Activated naive CD8-positive, alpha-beta T cell treated with anti-CD3 and anti-CD28 coated beads, Interleukin-2, amount 10 ng/mL, durations not matched to agents 7 days and 5 days (primary cell): ENCODE results near the gene SLC1A5. TPM values are rescaled to one million over a fixed set of nuclear protein-coding genes. Genes with fewer than 3 reads are reported as not detected.
A peak's percentile ranks its signal among the peaks of the same experiment; 100 is the strongest.
"Not testable (repeated sequence)": the region's sequence is repeated elsewhere in the genome, so short reads cannot be mapped to it uniquely, and the experiment has no call there.

ENCODE experiments used
- ATAC-seq: fragments of 150-1000 bp; cut with Tn5 transposase; one replicate; pipeline ENCODE4 v1.10.0; 2021; ENCODE audit warnings: low read depth, moderate library complexity
- POLR2A ChIA-PET: fragments of 350-600 bp; sonication (Branson Sonifier 250); formaldehyde crosslinking; loops from one replicate; lab custom pipeline; 2021; ENCODE audit warnings: antibody characterized with exemption; lab: Charles Lee
- DNase-seq: peaks from one replicate; pipeline ENCODE4 v3.0.0; 2021
- H3K27ac Mint-ChIP-seq: one replicate; pipeline ENCODE4 v1.8.0; 2022; ENCODE audit warnings: mild to moderate bottlenecking, mixed read lengths
- H3K27me3 Mint-ChIP-seq: one replicate; pipeline ENCODE4 v1.8.0; 2022; ENCODE audit warnings: mild to moderate bottlenecking, moderate library complexity, mixed read lengths
- H3K36me3 Mint-ChIP-seq: one replicate; pipeline ENCODE4 v1.8.0; 2021; ENCODE audit warnings: mild to moderate bottlenecking, mixed read lengths
- H3K4me1 Mint-ChIP-seq: one replicate; pipeline ENCODE4 v1.8.0; 2021; ENCODE audit warnings: mixed read lengths
- H3K4me3 Mint-ChIP-seq: one replicate; pipeline ENCODE4 v1.8.0; 2022; ENCODE audit warnings: mild to moderate bottlenecking, moderate library complexity, mixed read lengths
- H3K9me3 Mint-ChIP-seq: one replicate; pipeline ENCODE4 v1.8.0; 2021; ENCODE audit warnings: mixed read lengths
- total RNA-seq, 2 experiments: library from RNA; stranded (reverse); gene quantifications; one replicate each; pipeline ENCODE4 v1.2.3, GENCODE V29; 2021

Gene SLC1A5
- total RNA-seq, 2 experiments from 2014 or later = 121 to 127 TPM

DNA sequence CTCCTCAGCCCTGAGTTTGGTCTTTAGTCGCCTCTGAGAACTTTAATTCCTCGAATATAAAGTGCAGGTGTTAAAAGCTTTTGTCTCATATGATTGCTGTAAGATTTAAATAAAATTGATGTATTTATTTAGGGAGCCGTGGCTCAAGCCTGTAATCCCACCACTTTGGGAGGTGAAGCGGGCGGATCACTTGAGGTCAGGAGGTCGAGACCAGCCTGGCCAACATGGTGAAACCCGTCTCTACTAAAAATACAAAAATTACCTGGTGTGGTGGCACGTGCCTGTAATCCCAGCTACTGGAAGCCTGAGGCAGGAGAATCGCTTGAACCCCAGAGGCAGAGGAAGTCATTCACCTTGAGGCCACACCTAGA is 559 bp upstream of the SLC1A5 start:
- Mint-ChIP-seq H3K36me3 (peaks cover 26% of the 10 kb centered on the region), H3K27me3 (peaks cover 2% of the 10 kb centered on the region), H3K9me3 (no peaks in the 10 kb centered on the region), H3K4me3 (peak overlapping the region; percentile 91), H3K27ac (peak overlapping the region; percentile 92), H3K4me1 (peaks cover 51% of the 10 kb centered on the region)
- no peak for ATAC-seq
- DNase-seq = no peak
- POLR2A ChIA-PET = interaction anchor here (0.6 to 6.2 kb wide), 27 partner anchors 8 to 369 kb away, joined by 3 to 160 read pairs (median 4); partner anchors contain the start of genes AP2S1, ARHGAP35, PRKD2 and ZC3H4

DNA sequence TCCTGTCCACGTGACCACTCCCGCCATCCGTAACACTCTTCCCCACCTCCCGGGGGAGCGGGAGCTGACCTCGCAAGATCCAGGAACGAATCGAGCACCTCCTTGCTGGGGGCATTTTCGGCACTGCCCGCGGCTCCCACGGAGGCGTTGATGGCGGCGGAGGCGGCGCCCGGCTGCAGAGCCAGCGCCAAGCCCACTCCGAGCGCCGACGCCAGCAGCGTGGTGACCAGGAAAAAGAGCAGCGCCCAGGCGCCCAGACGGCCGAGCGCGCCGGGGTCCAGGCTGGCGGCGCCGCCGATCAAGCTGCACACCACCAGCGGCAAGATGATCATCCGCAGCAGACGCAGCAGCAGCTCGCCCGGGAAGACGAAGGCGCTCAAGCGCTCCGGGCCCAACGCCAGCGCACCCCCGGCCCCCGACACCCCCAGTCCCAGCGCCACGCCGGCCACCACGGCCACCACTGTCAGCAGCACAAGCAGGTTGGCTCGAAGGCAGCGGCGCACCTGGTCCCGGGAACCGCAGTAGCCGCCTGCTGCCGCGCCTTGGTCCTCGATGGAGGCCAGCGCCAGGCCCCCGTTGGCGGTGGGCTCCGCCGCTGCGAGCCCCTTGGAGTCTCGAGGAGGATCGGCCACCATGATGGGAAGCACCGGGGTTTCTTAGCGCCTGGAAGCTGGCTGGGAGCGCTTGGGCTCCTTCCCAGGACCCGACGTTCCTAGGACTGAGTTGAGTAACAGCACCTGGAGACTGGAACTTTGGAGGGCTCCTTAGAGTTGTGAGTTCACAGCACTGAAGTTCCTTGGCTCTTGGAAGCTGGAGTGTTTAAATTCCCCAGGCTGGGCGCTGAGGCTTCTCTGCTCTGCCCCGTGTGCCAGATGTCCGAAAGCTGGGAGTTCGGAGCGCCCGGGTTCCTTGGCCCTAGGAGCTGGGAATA is 798 bp downstream of the SLC1A5 start:
- H3K36me3 Mint-ChIP-seq = peaks cover 39% of the 10 kb centered on the region
- H3K27me3 Mint-ChIP-seq = peaks cover 2% of the 10 kb centered on the region
- no peaks in the 10 kb centered on the region for H3K9me3 Mint-ChIP-seq
- peak overlapping the region; percentile 91 for H3K4me3 Mint-ChIP-seq
- H3K27ac Mint-ChIP-seq = peak overlapping the region; percentile 92
- H3K4me1 Mint-ChIP-seq = peaks cover 61% of the 10 kb centered on the region
- ATAC-seq (no peak), DNase-seq (peak; percentile 69)
- POLR2A ChIA-PET = interaction anchor here (0.6 to 6.2 kb wide), 20 partner anchors 9 to 371 kb away, joined by 3 to 160 read pairs (median 5); partner anchors contain the start of genes AP2S1, ARHGAP35 and ZC3H4

DNA sequence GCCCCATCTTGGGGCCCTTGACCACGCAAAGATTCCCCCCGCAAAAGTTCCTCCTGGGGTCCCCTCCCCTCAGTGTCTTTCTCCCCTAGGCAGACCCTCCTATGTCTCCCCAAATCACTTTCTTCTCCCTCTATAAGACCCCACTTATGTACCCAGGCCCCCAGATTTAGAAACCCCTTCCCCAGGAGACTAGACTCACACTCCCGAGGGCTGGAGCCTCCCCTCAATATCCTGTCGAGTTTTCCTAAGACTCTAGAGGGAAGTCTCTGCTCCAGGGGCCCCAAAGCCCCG is 1.4 kb downstream of the SLC1A5 start:
- H3K36me3 Mint-ChIP-seq = peaks cover 39% of the 10 kb centered on the region

DNA sequence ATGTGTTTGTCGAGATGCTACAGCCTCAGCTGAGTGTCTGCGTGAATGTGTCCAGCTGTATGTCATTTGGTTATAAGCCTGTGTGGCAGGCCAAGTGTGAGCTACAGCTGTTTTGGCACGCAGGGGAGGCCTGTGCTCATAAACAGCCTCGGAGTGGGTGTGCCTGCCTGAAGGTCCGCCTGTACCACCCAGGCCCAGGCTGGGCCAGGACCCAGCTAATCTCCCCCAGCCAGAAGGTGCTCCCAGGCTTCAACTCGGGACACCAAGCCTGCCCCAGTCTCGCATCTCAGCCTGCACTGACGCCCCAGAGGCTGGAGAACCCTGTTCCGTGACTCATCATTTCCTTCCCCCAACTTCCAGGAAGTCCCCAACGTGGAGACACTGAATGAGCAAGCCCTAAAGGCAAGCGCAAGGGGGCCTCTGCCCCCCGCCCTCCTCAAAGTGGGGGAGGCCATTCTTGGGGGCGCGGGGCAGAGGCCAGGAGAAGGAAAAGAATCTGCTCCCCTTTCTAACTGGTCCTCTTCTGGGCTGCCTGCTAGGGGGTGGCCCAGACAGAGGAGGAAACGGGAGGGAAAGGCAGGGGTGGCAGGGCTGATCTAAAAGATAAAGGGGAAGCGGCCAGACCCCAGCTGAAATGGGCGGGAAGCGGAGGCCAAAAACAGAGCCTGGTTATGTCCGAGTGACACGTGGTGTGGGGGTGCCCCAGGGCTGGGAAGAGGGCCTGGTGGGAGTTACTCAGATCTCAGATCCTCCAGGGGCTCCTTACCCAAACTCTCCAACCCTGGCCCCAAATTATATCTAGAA is 2.0 kb downstream of the SLC1A5 start:
- Mint-ChIP-seq H3K36me3 (peaks cover 44% of the 10 kb centered on the region), H3K4me3 (peak overlapping the region; percentile 91), H3K27ac (peak overlapping the region; percentile 92), H3K9me3 (no peaks in the 10 kb centered on the region), H3K4me1 (peaks cover 58% of the 10 kb centered on the region), H3K27me3 (no peaks in the 10 kb centered on the region)
- DNase-seq (peak; percentile 79), ATAC-seq (peak; percentile 58)
- POLR2A ChIA-PET = interaction anchor here (1.6 to 6.2 kb wide), 3 partner anchors 14 to 72 kb away, joined by 4 to 160 read pairs (median 7); no protein-coding TSS in a partner anchor

More for the DNA sequence above, 1.4 kb downstream of the SLC1A5 start:
- DNase-seq = no peak
- peaks cover 59% of the 10 kb centered on the region for H3K4me1 Mint-ChIP-seq
- no peaks in the 10 kb centered on the region for H3K27me3 Mint-ChIP-seq
- peak overlapping the region; percentile 92 for H3K27ac Mint-ChIP-seq
- H3K9me3 Mint-ChIP-seq = no peaks in the 10 kb centered on the region
- peak overlapping the region; percentile 91 for H3K4me3 Mint-ChIP-seq
- no peak for ATAC-seq
- POLR2A ChIA-PET = interaction anchor here (1.3 to 6.2 kb wide), 4 partner anchors 14 to 308 kb away, joined by 3 to 160 read pairs (median 4); no protein-coding TSS in a partner anchor

DNA sequence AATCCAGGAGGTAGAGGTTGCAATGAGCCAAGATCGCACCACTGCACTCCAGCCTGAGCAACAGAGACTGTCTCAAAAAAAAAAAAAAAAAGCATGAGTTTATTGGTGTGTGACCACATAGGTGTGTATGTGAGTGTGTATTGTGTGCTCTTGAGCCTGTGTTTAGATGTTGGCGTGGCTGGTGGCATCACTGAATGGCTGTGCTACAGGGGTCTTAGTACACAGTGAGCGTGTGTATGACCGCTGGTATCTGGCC is 2.5 kb downstream of the SLC1A5 start:
- Mint-ChIP-seq H3K9me3 (no peaks in the 10 kb centered on the region), H3K4me3 (peak overlapping the region; percentile 91), H3K27ac (peak overlapping the region; percentile 92), H3K36me3 (peaks cover 44% of the 10 kb centered on the region), H3K27me3 (no peaks in the 10 kb centered on the region), H3K4me1 (peaks cover 54% of the 10 kb centered on the region)
- POLR2A ChIA-PET = interaction anchor here (1.6 to 6.2 kb wide), 3 partner anchors 13 to 71 kb away, joined by 4 to 160 read pairs (median 7); no protein-coding TSS in a partner anchor
- ATAC-seq (no peak), DNase-seq (no peak)

DNA sequence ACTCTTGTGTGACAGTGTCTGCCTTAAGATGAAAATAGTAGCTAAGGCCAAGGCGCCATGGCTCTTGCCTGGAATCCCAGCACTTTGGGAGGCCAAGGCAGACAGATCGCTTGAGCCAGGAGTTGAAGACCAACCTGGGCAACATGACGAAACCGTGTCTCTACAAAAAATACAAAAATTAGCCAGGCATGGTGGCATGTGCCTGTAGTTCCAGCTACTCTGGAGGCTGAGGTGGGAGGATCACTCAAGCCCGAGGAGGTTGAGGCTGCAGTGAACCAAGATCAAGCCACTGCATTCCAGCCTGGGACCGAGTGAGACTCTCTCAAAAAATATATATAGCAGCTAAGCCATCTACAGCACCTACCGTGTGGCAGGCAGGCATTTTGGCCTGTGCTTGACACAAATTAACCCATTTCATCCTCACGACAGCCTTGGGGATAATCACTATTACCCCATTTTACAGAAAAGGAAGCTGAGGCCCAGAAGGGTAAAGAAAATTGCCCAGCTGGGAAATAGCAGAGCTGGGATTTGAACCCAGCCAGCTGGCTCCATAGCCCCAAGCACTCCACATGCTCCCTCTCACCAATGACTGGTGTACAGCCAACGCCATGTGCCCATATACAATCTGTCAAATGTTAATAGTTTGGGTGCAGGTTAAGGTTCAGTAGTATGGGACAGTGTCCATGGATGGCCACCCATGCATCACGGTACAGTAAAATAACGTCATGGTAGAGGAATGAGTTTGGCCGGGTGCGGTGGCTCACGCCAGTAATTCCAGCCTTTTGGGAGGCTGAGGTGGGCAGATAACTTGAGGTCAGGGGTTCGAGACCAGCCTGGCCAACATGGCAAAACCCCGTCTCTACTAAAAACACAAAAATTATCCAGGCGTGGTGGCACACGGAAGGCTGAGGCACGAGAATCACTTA is 3.1 kb downstream of the SLC1A5 start:
- Mint-ChIP-seq H3K27ac (peak overlapping the region; percentile 92), H3K4me3 (peak overlapping the region; percentile 91), H3K27me3 (no peaks in the 10 kb centered on the region), H3K9me3 (no peaks in the 10 kb centered on the region), H3K4me1 (peaks cover 54% of the 10 kb centered on the region), H3K36me3 (peaks cover 44% of the 10 kb centered on the region)
- POLR2A ChIA-PET = interaction anchor here (0.5 to 6.2 kb wide), 10 partner anchors 8 to 1054 kb away, joined by 3 to 160 read pairs (median 6); partner anchors contain the start of gene FBXO46
- DNase-seq (no peak), ATAC-seq (no peak)

DNA sequence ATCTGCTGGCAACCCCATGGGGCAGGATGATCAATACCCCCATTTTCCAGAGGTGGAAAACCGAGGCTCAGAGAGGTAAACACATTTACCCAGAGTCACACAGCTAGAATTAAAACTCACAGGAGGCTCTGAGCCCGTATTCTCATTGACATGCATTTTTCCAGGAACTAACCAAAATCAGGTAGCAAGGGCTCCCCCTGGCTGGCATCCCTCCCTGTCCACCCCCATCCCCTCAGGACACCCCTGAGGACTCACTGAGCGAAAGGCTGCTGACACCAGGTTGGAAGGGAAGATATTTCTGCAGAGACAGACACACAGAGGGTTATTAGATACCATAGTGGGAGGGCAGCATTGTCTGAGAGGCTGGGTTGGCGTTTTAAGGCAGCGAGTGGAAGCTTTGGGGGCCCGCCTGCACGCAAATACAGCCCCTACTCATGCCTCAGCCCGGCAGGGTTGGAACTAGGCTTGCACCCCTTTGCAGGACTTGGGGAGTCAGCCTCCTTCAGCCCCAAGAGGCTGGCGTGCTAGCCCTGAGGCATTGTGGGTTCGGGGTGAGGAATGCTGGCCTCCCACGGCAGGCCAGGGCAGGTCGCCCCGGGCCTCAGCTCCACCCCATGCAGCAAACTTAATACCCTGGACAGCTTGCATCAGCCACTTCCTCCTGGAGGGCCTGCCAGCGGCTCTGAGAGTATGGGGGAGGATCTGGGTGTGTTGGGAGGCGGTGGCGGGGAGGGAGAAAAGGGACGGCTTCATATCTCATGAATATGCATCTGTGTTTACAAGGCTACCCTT is 3.9 kb downstream of the SLC1A5 start:
- Mint-ChIP-seq H3K27ac (peak overlapping the region; percentile 92), H3K4me3 (peak overlapping the region; percentile 91), H3K9me3 (no peaks in the 10 kb centered on the region), H3K27me3 (no peaks in the 10 kb centered on the region), H3K36me3 (peaks cover 47% of the 10 kb centered on the region), H3K4me1 (peaks cover 54% of the 10 kb centered on the region)
- peak; percentile 47 for ATAC-seq
- POLR2A ChIA-PET = interaction anchor here (0.8 to 6.2 kb wide), 11 partner anchors 9 to 70 kb away, joined by 3 to 160 read pairs (median 3); no protein-coding TSS in a partner anchor
- peak; percentile 75 for DNase-seq

DNA sequence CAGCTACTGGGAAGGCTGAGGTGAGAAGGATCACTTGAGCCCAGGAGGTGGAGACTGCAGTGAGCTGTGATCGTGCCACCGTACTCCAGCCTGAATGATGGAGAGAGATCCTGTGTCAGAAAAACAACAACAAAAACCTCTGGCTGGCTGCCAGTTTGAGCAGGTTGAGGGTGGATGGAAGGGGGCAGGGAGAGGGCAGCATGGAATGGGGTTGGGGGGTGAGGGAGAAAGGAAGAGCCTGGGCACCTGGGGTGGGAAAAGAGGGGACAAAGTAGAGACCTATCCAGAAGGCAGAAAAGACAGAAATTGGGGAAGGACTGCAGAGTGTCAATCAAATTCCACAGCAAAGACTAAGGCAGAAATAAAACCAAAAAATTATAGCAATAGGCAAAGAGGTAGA is 4.7 kb downstream of the SLC1A5 start:
- no peaks in the 10 kb centered on the region for H3K27me3 Mint-ChIP-seq
- H3K36me3 Mint-ChIP-seq = peaks cover 49% of the 10 kb centered on the region
- no peaks in the 10 kb centered on the region for H3K9me3 Mint-ChIP-seq
- no peak for ATAC-seq
- peak overlapping the region; percentile 92 for H3K27ac Mint-ChIP-seq
- peak overlapping the region; percentile 91 for H3K4me3 Mint-ChIP-seq
- H3K4me1 Mint-ChIP-seq = peaks cover 49% of the 10 kb centered on the region
- POLR2A ChIA-PET = interaction anchor here (0.9 to 6.2 kb wide), 6 partner anchors 8 to 38 kb away, joined by 3 to 160 read pairs (median 5); no protein-coding TSS in a partner anchor
- DNase-seq = no peak

DNA sequence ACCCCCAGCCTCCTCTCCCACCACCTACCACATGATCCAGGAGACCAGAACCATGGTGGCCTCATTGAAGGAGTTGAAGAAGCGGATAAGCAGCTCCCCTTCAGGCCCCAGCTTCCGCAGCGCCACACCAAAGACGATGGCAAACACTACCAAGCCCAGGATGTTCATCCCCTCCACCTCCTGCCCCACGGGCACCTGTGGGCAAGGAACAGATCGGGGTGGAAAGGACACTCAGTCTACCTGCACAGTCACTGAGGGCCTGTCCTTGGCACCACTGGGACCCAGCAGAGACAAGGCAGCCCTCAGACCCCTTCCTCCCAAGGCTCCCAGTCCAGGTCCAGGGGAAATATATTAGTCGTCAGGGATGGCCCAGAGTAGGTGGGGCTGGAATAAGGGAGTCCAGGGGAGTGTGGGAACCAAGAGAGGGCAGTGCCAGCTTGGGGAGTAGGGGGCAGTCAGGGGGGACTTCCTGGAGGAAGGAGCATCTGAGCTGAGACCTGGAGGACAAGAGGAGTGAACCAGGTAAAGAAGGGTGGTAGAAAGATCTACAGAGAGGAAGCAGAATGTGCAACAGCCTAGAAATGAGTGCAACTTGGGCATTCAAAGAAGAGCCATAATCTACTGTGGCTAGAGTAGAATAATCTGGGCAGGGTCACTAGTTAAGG is 5.9 kb downstream of the SLC1A5 start:
- peaks cover 56% of the 10 kb centered on the region for H3K36me3 Mint-ChIP-seq
- H3K4me3 Mint-ChIP-seq = peak overlapping the region; percentile 91
- peaks cover 58% of the 10 kb centered on the region for H3K4me1 Mint-ChIP-seq
- no peaks in the 10 kb centered on the region for H3K27me3 Mint-ChIP-seq
- peak overlapping the region; percentile 92 for H3K27ac Mint-ChIP-seq
- no peaks in the 10 kb centered on the region for H3K9me3 Mint-ChIP-seq
- ATAC-seq = no peak
- POLR2A ChIA-PET = interaction anchor here (0.6 to 2.9 kb wide), 3 partner anchors 9 to 58 kb away, joined by 3 to 13 read pairs (median 4); no protein-coding TSS in a partner anchor
- no peak for DNase-seq

DNA sequence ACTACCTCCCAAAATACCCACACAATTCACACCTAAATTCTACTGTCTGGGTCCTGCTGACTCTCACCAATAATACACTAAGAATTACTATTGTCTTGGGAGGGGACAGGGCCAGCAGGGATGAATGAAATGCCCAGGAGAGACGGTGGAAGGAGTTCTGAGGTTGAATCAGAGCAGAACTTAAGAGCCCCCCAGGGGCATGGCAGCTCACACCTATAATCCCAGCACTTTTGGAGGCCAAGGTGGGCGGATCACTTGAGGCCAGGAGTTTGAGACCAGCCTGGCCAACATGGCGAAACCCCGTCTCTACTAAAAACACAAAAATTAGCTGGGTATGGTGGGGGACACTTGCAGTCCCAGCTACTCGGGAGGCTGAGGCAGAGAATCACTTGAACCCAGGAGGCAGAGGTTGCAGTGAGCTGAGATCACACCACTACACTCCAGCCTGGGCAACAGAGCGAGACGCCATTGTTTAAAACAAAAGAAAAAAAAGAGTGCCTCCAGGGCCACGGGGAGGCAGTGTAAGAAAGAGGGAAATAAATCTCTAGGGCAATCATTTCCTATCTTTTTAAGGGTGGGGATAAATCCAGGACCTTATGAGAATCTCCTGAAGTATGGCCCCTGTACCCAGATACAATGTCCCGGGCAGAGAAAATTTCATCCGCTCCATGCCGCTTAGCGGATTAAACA is 10.3 kb downstream of the SLC1A5 start:
- H3K27me3 Mint-ChIP-seq, DNase-seq, ATAC-seq, H3K9me3 Mint-ChIP-seq, H3K4me3 Mint-ChIP-seq: not testable (repeated sequence)
- POLR2A ChIA-PET = interaction anchor here (2.0 kb wide), 1 partner anchor 11 kb away, joined by 8 read pairs; the partner anchor contains the start of gene SLC1A5
- H3K4me1 Mint-ChIP-seq = peaks cover 31% of the 10 kb centered on the region
- H3K36me3 Mint-ChIP-seq = peaks cover 45% of the 10 kb centered on the region
- peak overlapping the region; percentile 70 for H3K27ac Mint-ChIP-seq
